HG02938 (cell line): ENCODE results near the gene RGS3.
"Not testable (repeated sequence)": the region's sequence is repeated elsewhere in the genome, so short reads cannot be mapped to it uniquely, and the experiment has no call there.

Experiments used
- ATAC-seq: cut with Tn5 transposase; IDR thresholded peaks from one replicate; pipeline ENCODE4 v1.9.1; 2021; ENCODE audit warnings: mild to moderate bottlenecking, moderate library complexity; ENCODE audit not compliant: unreplicated experiment

Gene RGS3

DNA sequence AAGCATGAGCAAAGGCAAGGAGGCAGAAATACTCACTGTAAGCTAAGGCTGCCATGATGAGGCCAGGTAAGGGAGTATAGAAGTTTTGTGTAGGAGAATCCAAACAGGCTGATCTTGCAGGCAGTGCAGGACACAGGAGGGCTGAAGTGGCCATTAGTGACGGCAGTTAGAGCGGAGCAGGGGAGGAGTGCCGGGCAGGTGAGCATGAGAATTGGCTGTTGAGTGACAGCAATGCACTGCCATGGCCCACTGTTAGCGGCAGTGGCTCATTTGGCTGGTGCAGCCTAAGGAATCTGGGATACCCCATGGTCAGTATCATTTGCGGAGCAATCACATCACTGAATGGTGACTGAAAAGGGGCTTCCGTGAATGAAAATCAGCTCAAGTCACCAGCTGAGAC lies 22.8 kb downstream of the RGS3 start:
- ATAC-seq = no peak

DNA sequence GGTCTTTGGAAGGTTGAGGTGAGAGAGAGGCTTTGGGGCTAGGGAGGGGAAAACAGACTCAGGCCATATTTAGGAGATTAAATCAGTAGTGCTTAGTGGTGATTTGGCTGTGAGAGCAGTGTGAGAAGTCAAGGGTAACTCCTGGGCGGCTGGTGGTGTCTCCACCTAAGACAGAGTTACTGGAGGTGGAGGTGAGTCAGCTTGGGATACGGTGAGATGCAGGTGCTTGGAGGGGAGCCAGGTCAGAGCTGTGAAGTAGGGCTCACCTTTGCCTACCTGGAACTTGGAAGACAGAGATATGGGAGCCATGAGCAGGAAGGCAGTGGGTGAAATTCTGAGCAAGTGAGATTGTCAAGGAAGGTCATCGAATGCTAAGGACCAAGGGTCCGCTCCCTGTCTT lies 24.5 kb downstream of the RGS3 start:
- ATAC-seq = no peak

DNA sequence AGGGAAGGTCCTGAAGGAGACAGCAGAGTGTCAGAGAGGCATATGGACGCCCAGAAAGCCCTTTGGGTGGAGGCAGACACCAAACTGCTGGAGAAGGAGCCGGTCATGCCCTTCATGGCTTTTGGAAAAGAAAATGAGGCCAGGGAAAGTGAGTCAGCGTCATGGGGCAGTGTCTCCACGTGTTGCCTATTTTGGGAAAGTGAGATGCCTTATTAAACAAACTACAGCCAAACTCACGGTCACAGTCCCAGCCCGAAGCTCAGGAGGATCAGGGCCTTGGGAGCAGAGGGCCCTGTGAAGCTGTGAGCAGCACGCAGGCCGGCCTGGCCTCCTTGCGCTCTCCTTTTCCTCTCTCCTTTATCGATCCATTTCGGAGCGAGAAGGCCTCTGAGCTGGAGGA lies 25.0 kb downstream of the RGS3 start:
- ATAC-seq = no peak

DNA sequence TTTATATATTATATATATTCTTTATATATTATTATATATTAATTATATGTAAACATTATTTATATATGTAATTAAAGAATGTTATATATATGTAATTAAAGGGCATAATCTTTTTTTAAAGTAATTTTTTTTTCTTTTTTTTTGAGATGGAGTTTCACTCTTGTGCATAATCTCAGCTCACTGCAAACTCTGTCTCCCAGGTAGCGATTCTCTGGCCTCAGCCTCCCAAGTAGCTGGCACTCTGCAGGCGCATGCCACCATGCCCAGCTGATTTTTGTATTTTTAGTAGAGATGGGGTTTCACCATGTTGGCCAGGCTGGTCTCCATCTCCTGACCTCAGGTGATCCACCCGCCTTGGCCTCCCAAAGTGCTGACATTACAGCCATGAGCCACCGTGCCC lies 27.6 kb downstream of the RGS3 start:
- not testable (repeated sequence) for ATAC-seq

DNA sequence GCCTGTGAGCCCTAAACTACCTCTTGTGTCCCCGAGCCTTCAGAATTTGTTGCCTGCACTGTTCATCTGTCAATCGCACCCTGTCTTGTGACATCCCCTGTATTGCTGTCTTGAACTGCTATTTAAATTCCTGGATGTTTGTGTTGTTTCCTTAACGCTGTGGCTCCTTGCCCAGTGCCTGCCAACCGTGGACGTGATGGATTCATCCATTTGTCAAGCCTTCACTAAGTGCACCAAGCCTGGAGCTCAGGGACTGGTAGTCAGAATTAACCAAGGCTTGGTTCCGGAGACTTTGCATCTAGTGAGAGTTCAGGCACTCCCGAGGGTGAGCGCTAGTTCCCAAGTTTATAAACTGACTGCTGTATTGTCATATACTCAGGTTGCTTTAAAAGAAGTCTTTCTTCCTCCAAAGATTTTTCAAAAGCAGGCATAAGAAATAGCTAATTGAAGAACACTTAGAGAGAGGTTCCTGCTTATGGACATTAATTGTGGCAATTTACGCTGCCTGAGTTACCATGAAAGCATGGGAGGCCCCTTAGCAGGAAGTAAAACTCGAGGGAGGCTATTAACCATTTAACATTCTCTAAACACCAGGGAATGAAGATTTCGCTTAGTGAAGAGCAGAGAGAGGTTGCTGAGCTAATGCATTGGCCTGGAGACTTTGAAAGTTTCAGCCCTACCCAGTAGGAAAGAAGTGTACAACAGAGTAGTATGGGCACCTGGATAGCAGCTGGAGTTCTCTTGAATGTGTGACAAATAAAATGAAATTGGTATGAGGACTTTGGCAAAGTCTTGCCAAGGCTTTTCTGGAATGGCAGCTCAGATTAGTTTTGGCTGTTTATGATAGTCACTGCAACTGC lies 29.0 kb downstream of the RGS3 start:
- no peak for ATAC-seq

DNA sequence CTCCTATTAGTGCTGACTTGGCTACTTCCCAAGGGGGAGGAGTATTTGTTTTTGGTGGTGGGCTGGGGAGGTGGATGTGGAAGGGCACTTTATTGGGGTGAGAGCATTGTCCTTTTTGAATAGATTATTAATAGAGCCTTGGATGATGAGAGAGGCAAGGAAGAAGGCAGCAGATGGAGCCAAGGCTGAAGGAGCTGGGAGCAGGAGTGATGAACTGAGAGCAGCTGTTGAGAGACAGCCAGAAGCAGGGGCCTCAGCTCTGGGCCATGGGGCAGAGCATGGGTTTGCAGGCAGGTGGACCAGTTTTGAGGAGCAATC lies 29.6 kb downstream of the RGS3 start:
- no peak for ATAC-seq

DNA sequence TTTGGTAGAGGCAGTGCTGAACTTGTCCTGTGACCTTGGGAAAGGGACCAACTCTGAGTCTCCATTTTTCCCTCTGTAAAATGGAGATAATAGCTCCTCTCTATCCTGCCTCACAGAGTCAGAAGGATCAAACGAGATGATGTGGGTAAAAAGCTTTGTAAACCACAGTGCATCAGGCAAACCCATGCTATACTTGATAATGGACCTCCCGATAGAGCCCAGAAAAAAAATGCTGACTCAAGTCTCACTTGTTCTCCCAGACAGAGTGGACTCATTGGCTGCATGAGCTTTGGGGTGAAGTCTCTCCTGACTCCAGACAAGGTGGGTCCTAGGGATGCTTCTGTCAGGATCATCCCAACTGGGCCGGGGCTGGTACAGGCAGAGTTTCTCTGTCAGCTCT lies 32.0 kb downstream of the RGS3 start:
- ATAC-seq = no peak

DNA sequence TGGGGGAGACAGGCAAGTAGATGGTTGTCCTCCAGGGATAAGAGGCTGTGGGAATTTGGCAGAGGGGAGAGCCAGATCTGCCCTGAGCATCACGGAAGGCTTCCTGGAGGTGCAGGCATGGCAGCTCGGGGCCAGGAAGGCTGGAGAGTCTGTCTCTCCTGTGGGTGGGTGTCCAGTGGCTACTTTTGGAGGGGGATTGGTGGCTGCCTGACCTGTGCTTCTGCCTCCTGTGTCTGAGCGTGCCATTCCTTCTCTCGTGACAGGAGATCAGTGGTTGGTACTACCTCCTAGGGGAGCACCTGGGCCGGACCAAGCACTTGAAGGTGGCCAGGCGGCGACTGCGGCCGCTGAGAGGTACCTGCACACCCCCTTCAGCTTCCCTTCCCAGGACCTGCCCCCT lies 33.5 kb downstream of the RGS3 start:
- ATAC-seq = no peak

DNA sequence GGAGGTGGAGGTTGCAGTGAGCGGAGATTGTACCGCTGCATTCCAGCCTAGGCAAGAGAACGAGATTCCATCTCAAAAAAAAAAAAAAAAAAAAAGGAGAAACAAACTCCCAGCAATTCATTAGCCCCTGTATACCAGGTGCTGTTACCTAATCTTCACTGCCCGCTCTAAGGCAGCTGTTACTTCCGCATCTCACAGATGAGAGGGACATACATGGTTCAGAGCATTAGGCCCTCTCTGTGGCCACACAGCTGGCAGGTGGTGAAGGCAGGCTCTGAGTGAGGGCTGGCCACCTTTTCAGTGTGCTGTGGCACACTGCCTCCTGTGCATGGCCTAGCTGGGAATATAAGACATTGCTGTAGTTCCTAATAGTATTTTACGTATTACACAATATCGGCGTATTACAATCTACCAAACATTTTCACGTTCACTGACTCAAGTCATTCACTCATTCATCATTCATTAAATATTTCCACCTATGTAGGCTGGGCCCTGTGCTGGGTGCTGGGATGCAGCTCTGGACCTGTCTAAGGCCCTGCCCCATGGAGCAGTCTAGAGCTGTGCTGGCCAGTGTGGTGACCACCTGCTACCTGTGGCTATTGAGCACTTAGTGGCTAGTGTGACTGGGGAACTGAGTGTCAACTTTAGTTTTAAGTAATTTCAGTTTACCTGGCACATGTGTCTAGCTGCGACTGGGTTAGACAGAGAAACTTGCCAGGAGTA lies 35.8 kb downstream of the RGS3 start:
- no peak for ATAC-seq

DNA sequence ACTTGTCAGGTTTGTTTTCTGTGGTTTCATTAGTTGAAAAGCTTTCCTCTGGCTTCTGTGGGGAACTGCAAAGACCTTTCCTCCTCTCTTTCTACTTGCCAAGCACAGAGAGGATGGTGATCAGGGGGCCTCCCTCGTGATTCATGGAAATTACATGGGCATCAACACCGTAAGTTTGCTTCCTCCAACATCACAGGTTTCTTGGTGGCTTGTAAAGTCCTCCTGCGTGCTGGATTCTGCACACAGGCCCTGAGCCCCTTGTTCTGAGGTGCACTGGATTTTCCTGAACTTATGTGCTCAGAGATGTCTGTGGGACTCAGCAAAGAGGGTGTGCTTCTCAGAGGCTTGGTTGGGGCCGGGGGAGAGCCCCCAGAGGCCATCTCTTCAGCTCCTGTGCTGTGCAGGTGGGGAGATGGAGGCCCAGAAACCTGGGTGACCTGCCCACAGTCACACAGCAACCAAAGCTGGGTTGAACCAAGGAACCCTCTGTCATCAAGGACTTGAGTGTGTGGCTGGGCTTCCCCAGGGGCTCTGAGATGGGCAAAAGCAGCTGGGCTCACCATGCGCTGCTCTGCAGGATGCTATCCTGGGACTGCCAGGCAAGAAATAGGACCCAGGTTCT lies 36.5 kb downstream of the RGS3 start:
- no peak for ATAC-seq

DNA sequence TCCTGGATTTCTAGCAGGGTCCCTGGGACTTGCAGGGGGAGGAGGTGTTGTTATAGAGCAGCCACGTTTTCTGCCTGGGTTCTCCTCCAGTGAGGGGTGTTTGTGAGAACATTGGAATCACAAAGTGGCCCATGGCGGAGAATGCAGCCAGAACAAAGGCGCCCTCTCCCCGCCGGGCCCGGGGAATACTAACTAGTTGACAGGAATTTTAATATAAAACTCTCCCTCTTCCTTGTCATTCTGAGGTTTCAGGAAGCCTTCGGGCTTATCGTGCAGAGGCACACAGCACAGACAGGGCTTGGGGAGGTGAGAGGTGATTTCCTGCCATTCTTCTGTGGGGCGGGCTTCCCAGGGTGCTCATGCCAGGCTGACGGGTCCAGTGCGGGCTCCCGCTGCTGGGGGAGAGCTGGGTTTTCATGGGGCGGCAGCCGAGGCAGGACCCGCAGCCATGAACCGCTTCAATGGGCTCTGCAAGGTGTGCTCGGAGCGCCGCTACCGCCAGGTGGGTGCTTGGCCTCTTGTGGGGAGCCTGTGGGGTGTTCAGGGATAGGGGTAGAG lies 37.7 kb downstream of the RGS3 start:
- ATAC-seq = no peak

DNA sequence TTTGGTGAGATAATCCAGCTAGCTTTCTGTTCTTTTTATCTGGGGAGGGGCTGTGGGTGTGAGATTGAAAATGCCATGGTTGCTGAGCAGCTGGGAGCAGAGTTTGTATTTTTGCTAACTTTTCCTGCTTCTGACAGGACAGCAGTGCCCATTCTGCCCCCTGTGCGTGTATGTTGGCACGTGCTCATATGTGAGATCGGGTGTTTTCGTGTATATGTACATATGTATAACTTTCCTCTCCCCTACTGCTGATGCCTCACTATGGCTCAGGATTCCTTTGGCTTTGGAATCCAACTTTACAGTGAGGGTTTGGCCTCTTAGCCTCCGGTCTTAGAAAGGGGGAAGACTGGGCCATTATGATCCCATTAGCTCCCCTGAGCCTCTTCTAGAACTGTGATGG lies 38.3 kb downstream of the RGS3 start:
- no peak for ATAC-seq

DNA sequence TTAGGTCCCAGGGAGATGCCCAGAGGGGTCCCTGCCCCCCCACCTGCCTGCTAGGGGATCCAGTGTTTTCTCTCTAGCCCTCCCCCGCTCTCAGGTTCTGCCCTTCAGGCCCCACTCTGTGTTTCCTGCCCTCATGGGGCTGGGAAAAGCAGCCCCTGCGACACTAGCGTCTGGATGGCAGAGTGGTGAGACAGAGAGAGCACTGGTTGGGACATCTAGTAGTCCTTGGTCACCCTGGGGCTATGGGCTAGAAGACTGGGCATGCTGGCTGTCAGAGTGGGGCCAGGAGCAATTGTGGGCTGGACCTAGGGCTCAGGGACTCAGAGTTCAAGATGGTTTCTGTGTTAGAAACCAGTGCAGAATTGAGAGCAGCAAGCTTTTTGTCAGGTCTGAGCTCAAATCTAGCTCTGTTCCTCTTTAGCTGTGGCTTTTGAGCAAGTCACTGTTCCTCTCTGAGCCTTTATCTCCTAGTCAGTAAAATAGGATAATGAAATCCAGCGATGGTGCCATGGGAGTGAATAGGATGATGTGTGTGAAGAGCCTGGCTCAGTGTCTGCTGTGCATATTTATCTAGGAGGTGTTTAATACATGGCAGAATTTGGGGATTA lies 39.0 kb downstream of the RGS3 start:
- no peak for ATAC-seq

DNA sequence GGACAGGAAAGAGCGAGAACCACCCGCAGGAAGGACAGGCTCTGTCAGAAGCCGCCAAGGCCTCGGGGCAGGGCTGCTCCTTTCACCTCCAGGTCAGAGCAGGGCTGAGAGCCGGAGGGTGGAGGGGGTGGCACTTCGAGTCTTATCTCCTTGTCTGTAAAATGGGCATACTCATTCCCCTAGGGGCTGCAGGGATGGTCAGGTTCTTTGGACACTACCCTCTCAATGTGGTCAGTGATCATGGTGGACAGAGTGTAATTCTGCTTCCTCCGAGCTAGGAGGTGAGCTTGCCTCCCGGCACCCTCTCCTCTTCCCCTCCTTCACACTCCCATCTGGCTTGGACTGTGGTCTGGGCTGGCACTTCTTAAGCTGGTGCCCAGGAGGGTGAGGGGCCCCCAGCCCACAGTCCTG lies 39.6 kb downstream of the RGS3 start:
- ATAC-seq = no peak

DNA sequence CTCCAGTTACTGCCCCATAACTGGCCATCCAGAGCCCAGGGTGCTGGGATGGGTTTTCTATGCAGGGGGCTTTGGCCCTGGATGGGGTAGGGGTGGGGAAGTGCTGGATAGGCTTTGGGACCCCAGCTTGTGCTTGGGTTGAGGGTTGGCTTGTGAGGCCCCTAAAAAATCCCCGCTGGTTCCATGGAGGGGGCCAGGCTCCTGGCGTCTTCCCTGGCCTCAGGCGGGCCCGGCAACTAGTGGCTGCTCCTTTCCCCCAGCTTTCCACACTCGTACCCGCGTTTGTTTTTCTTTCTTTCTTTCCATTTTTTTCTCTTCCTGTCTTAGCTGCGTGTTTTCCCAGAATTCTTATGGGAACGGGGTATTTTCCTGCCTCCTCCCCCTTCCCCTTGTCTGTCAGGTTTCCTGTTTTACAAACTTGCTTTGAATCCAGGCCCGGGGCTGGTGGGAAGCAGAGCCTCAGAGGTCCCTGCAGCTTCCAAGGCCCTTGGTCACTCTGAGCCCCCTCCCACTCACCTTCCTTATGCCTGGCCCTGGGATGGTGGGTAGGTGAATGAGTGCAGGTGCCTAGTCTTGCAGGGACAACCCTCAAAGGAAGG lies 40.2 kb downstream of the RGS3 start:
- ATAC-seq = no peak

DNA sequence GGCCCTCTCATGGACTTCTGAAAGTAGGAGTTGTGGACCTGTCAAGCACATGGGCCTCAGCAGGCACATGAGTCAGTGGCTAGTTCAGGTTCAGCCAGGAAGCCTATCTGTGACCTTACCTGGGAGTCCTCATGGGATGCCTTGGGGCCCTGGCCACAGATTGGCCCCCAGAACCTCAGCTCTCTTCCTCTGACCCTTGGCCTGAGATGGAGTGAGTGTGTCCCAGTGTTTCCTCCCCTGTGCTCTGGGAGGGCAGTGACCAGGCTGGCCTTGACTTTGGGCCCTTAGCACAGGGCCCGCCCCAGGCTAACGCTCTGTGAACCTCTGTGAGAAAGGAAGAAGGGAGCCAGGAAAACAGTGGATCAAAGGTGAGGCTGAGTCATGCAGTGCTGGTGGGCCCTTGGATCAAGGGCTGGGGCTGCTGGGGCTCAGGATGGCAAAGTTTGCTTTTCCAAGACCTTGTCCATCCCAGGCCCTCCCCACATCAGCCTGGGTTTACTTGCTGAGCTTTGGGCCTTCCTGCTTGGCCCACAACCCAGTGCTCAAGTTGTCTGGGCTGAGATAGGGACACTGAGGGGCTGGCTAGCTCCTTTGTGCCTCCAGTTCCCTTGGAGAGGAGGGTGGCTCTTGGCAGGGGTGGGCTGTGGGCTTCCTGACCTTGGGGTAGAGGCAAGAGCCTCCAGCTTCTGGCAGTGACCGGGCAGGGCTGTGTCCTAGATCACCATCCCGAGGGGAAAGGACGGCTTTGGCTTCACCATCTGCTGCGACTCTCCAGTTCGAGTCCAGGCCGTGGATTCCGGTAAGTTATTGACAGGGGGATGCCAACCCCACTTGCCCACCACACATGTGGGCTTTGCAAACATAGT lies 41.4 kb downstream of the RGS3 start:
- no peak for ATAC-seq

DNA sequence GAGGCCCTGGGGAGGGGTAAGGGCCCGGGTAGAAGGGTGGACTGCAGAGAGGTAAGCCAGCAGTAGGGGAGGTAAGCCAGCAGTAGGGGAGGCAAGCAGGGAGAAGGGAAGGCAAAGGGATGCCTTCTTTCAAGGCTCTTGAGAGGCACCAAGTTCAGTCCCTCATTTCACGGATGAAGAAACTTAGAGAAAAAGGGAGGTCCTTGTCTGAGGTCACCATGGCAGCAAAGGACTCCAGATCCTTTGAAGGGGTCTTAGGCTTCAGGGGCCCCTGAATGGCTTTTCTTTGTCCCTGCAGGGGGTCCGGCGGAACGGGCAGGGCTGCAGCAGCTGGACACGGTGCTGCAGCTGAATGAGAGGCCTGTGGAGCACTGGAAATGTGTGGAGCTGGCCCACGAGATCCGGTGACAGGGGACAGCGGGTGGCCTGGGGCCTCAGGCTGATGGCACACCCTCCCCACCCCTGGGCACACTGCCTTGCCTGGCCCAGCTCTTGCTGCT lies 42.6 kb downstream of the RGS3 start:
- no peak for ATAC-seq

DNA sequence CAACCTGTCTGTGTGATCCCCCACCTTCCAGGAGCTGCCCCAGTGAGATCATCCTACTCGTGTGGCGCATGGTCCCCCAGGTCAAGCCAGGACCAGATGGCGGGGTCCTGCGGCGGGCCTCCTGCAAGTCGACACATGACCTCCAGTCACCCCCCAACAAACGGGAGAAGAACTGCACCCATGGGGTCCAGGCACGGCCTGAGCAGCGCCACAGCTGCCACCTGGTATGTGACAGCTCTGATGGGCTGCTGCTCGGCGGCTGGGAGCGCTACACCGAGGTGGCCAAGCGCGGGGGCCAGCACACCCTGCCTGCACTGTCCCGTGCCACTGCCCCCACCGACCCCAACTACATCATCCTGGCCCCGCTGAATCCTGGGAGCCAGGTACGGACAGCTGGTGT lies 43.7 kb downstream of the RGS3 start:
- ATAC-seq = no peak

DNA sequence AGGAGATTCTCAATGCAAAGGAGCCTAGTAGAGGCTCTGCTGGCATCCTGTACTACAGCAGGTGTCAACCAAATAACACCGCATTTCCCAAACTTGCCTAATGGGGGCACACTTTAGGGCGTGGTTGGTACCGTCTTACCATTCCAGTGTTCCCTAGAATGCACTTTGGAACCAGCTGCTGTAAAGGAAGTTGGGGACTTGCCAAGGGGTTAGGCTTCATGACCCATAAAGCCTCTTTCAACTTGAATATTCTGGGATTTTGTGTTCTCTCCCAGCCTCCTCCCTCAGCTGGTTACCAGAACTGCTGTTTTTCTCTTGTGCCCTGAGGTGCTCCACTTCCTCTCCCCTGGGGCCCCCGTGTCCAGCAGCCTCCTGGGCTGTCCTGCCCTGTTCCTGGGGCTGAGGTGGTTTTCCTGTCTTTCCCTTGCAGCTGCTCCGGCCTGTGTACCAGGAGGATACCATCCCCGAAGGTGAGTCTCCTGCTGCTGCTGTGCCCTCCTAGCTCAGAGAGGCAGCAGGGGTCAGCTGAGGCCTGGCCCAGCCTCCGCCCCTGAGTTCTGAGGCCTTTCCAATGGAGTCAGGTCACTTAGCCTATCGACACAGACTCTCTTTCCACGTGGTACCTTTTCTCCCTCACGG lies 44.7 kb downstream of the RGS3 start:
- ATAC-seq = no peak
